H9 (cell line): ENCODE measurements around the gene KIAA1549. TPM values are rescaled to one million over a fixed set of nuclear protein-coding genes. Genes with fewer than 3 reads are reported as not detected.

Source experiments
- DNase-seq: peaks from one replicate; pipeline ENCODE4 v3.0.0-alpha.2; 2017
- H2AFZ ChIP-seq: one replicate; pipeline ENCODE4 v1.6.1; 2013; ENCODE audit warnings: mild to moderate bottlenecking, low read length, control low read depth, moderate library complexity
- H2AK5ac ChIP-seq: 2 replicates; pipeline ENCODE4 v1.6.1; 2013; ENCODE audit warnings: low read length, control low read depth, mixed read lengths; ENCODE audit not compliant: insufficient read length
- H2BK120ac ChIP-seq: one replicate; pipeline ENCODE4 v1.6.1; 2013; ENCODE audit warnings: low read depth, mild to moderate bottlenecking, low read length, control low read depth, inconsistent platforms; ENCODE audit not compliant: poor library complexity, severe bottlenecking
- H2BK12ac ChIP-seq: 2 replicates; pipeline ENCODE4 v1.6.1; 2013; ENCODE audit warnings: low read length, control low read depth, mixed read lengths, low read depth; ENCODE audit not compliant: insufficient read length
- H2BK15ac ChIP-seq: 2 replicates; pipeline ENCODE4 v1.6.1; 2013; ENCODE audit warnings: low read depth, low read length, control low read depth
- H2BK20ac ChIP-seq: one replicate; pipeline ENCODE4 v1.6.1; 2013; ENCODE audit warnings: low read depth, mild to moderate bottlenecking, low read length, control low read depth, inconsistent platforms; ENCODE audit not compliant: poor library complexity, severe bottlenecking
- H2BK5ac ChIP-seq: 2 replicates; pipeline ENCODE4 v1.6.1; 2013; ENCODE audit warnings: low read length, control low read depth, mixed read lengths; ENCODE audit not compliant: insufficient read length
- H3K14ac ChIP-seq: 2 replicates; pipeline ENCODE4 v1.6.1; 2013; ENCODE audit warnings: low read length, control low read depth; ENCODE audit not compliant: insufficient read depth
- H3K18ac ChIP-seq: 2 replicates; pipeline ENCODE4 v1.6.1; 2013; ENCODE audit warnings: low read depth, mild to moderate bottlenecking, mixed read lengths, low read length, control low read depth; ENCODE audit not compliant: insufficient read length
- H3K23ac ChIP-seq: 2 replicates; pipeline ENCODE4 v1.6.1; 2013; ENCODE audit warnings: low read length, control low read depth, mixed read lengths, low read depth; ENCODE audit not compliant: insufficient read length
- H3K23me2 ChIP-seq: 2 replicates; pipeline ENCODE4 v1.6.1; 2013; ENCODE audit warnings: low read depth, mild to moderate bottlenecking, mixed read lengths, low read length, control low read depth; ENCODE audit not compliant: insufficient read length, poor library complexity, severe bottlenecking
- H3K27ac ChIP-seq: 2 replicates; pipeline ENCODE4 v1.5.1; 2013; ENCODE audit warnings: low read length, control low read depth, mixed read lengths, low read depth; ENCODE audit not compliant: insufficient read length
- H3K27me3 ChIP-seq: 2 replicates; pipeline ENCODE4 v1.6.1; 2013; ENCODE audit warnings: low read length, control low read depth, inconsistent platforms; ENCODE audit not compliant: insufficient read depth
- H3K4ac ChIP-seq: 2 replicates; pipeline ENCODE4 v1.6.1; 2013; ENCODE audit warnings: low read depth, mild to moderate bottlenecking, control low read depth, inconsistent platforms, low read length, moderate library complexity
- H3K4me1 ChIP-seq: 2 replicates; pipeline ENCODE4 v1.6.1; 2013; ENCODE audit warnings: low read length, control low read depth, inconsistent platforms; ENCODE audit not compliant: insufficient read depth
- H3K4me2 ChIP-seq: 2 replicates; pipeline ENCODE4 v1.6.1; 2013; ENCODE audit warnings: low read length, control low read depth, mixed read lengths; ENCODE audit not compliant: insufficient read length, insufficient read depth
- H3K56ac ChIP-seq: 2 replicates; pipeline ENCODE4 v1.6.1; 2013; ENCODE audit warnings: low read depth, mild to moderate bottlenecking, mixed read lengths, low read length, control low read depth; ENCODE audit not compliant: insufficient read length
- H3K79me1 ChIP-seq: 2 replicates; pipeline ENCODE4 v1.6.1; 2013; ENCODE audit warnings: low read depth, mild to moderate bottlenecking, moderate library complexity, low read length, control low read depth, inconsistent platforms; ENCODE audit not compliant: insufficient read depth, poor library complexity, severe bottlenecking
- H3K79me2 ChIP-seq: 2 replicates; pipeline ENCODE4 v1.6.1; 2013; ENCODE audit warnings: low read length, control low read depth, inconsistent platforms; ENCODE audit not compliant: insufficient read depth
- H3K9ac ChIP-seq: 2 replicates; pipeline ENCODE4 v1.6.1; 2013; ENCODE audit warnings: low read length, control low read depth, mixed read lengths; ENCODE audit not compliant: insufficient read length; ENCODE audit errors: extremely low read depth
- H3K9me3 ChIP-seq: one replicate; pipeline ENCODE4 v1.6.1; 2013; ENCODE audit warnings: low read depth, low read length, inconsistent platforms; ENCODE audit not compliant: control insufficient read depth
- H3T11ph ChIP-seq: one replicate; pipeline ENCODE4 v1.6.1; 2013; ENCODE audit warnings: mild to moderate bottlenecking, low read length, control low read depth, inconsistent platforms
- H4K20me1 ChIP-seq: one replicate; pipeline ENCODE4 v1.6.1; 2013; ENCODE audit not compliant: control insufficient read depth, insufficient read length, insufficient read depth
- H4K5ac ChIP-seq: 2 replicates; pipeline ENCODE4 v1.6.1; 2013; ENCODE audit warnings: low read depth, mild to moderate bottlenecking, mixed read lengths, low read length, control low read depth; ENCODE audit not compliant: insufficient read length
- H4K8ac ChIP-seq: replicated peaks from 2 replicates; pipeline ENCODE4 v1.6.1; 2013; ENCODE audit warnings: low read length, control low read depth, mixed read lengths, low read depth; ENCODE audit not compliant: insufficient read length
- H4K91ac ChIP-seq: 2 replicates; pipeline ENCODE4 v1.6.1; 2013; ENCODE audit warnings: low read depth, mild to moderate bottlenecking, moderate library complexity, mixed read lengths, low read length, control low read depth; ENCODE audit not compliant: insufficient read length
- H3K27ac Mint-ChIP-seq, 3 experiments: 2 replicates in 2 of 3; 3 replicates in 1 of 3; pipeline ENCODE4 v1.8.0; 2020 to 2021; ENCODE audit warnings: mixed read lengths in 3 of 3, mild to moderate bottlenecking in 1 of 3, moderate library complexity in 1 of 3
- H3K27me3 Mint-ChIP-seq: 2 replicates; pipeline ENCODE4 v1.8.0; 2021; ENCODE audit warnings: low read depth, mild to moderate bottlenecking, moderate library complexity, mixed read lengths
- H3K36me3 Mint-ChIP-seq, 3 experiments: 2 replicates in 2 of 3; 3 replicates in 1 of 3; pipeline ENCODE4 v1.8.0; 2020 to 2021; ENCODE audit warnings: low read depth in 3 of 3, mixed read lengths in 3 of 3; ENCODE audit not compliant: insufficient read depth in 1 of 3
- H3K4me1 Mint-ChIP-seq, 2 experiments: 2 replicates each; pipeline ENCODE4 v1.8.0; 2020; ENCODE audit warnings: mixed read lengths in 2 of 2
- H3K4me3 Mint-ChIP-seq, 2 experiments: 2 replicates in 1 of 2; 3 replicates in 1 of 2; pipeline ENCODE4 v1.8.0; 2020 to 2021; ENCODE audit warnings: mild to moderate bottlenecking in 2 of 2, mixed read lengths in 2 of 2, moderate library complexity in 1 of 2
- H3K9me3 Mint-ChIP-seq, 2 experiments: 2 replicates in 1 of 2; 3 replicates in 1 of 2; pipeline ENCODE4 v1.8.0; 2020; ENCODE audit warnings: mild to moderate bottlenecking in 2 of 2, mixed read lengths in 2 of 2, moderate library complexity in 1 of 2
- WGBS: extraction: QIAGEN DNeasy Blood & Tissue Kit; methylation state at CpG from one replicate; pipeline ENCODE4 v1.1.7; 2013; ENCODE audit warnings: missing lambda C conversion rate, low lambda C conversion rate, mixed read lengths; ENCODE audit not compliant: insufficient read length; ENCODE audit errors: extremely low coverage; 5-methylcytosine and 5-hydroxymethylcytosine counted together
- total RNA-seq: library from RNA; stranded (reverse); gene quantifications from 2 replicates; pipeline ENCODE4 v1.2.1, GENCODE V29; 2021
- TF ChIP-seq, protein P1 (sequence below): fragments of 200-600 bp; sonication (generic); conservative IDR thresholded peaks from 3 replicates; pipeline ENCODE4 v1.8.0; 2021; ENCODE audit warnings: antibody characterized with exemption, mild to moderate bottlenecking

The KIAA1549 gene
- total RNA-seq, 1 experiment from 2014 or later, result 11.9 TPM

- DNase-seq, result no peak
- H3K4me2 ChIP-seq, result no peak overlapping the region
- H3K79me1 ChIP-seq, result no peaks in the 10 kb centered on the region
- no peak overlapping the region for H2BK12ac ChIP-seq
- no peaks in the 10 kb centered on the region for H3K4me1 ChIP-seq
- no peak overlapping the region for H3K27ac Mint-ChIP-seq
- no peak overlapping the region for H2BK20ac ChIP-seq
- no peak overlapping the region for H3K23ac ChIP-seq
- no peak overlapping the region for H2AFZ ChIP-seq
- H2BK15ac ChIP-seq, result no peak overlapping the region
- peaks cover 3% of the 10 kb centered on the region for H3K27me3 Mint-ChIP-seq
- no peak overlapping the region for H2BK5ac ChIP-seq
- no peaks in the 10 kb centered on the region; a peak in 1 of 5 replicates for H3K9me3 Mint-ChIP-seq
- H4K8ac ChIP-seq, result no peak overlapping the region
- no peaks in the 10 kb centered on the region for H3K9me3 ChIP-seq
- H3T11ph ChIP-seq, result no peak overlapping the region
- no peak overlapping the region for H2BK120ac ChIP-seq
- H2AK5ac ChIP-seq, result no peak overlapping the region
- no peaks in the 10 kb centered on the region for H3K79me2 ChIP-seq
- no peak overlapping the region for H3K56ac ChIP-seq
- no peaks in the 10 kb centered on the region for H4K20me1 ChIP-seq
- H3K4me3 Mint-ChIP-seq, result no peak overlapping the region
- no peak overlapping the region for H3K4ac ChIP-seq
- H3K9ac ChIP-seq, result no peak overlapping the region
- no peak overlapping the region for H4K5ac ChIP-seq
- no peak overlapping the region for H3K14ac ChIP-seq
- H3K36me3 Mint-ChIP-seq, result no peaks in the 10 kb centered on the region
- TF ChIP-seq, protein P1, sequence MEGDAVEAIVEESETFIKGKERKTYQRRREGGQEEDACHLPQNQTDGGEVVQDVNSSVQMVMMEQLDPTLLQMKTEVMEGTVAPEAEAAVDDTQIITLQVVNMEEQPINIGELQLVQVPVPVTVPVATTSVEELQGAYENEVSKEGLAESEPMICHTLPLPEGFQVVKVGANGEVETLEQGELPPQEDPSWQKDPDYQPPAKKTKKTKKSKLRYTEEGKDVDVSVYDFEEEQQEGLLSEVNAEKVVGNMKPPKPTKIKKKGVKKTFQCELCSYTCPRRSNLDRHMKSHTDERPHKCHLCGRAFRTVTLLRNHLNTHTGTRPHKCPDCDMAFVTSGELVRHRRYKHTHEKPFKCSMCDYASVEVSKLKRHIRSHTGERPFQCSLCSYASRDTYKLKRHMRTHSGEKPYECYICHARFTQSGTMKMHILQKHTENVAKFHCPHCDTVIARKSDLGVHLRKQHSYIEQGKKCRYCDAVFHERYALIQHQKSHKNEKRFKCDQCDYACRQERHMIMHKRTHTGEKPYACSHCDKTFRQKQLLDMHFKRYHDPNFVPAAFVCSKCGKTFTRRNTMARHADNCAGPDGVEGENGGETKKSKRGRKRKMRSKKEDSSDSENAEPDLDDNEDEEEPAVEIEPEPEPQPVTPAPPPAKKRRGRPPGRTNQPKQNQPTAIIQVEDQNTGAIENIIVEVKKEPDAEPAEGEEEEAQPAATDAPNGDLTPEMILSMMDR, result no peak
- no peaks in the 10 kb centered on the region for H3K27me3 ChIP-seq
- H3K18ac ChIP-seq, result no peak overlapping the region
- no peak overlapping the region for H3K27ac ChIP-seq
- no peak overlapping the region for H4K91ac ChIP-seq
- no CpG with 5 or more reads among the region's 1 CpG for WGBS
- H3K23me2 ChIP-seq, result no peaks in the 10 kb centered on the region
- no peaks in the 10 kb centered on the region for H3K4me1 Mint-ChIP-seq
Observed at GRCh38 chr7:138804618-138805017, 176.6 kb downstream of the KIAA1549 start.
